ENCODE measurements around the gene POLE4. TPM values are rescaled to one million over a fixed set of nuclear protein-coding genes. Genes with fewer than 3 reads are reported as not detected.
A peak's percentile ranks its signal among the peaks of the same experiment; 100 is the strongest.

POLE4 gene
- total and polyA plus RNA-seq, 9 of the 15 experiments (the other 6 are each of a cell fraction or from before 2014, with no cell fraction given): 25.7 to 73.7 (median 57.3) TPM

DNA sequence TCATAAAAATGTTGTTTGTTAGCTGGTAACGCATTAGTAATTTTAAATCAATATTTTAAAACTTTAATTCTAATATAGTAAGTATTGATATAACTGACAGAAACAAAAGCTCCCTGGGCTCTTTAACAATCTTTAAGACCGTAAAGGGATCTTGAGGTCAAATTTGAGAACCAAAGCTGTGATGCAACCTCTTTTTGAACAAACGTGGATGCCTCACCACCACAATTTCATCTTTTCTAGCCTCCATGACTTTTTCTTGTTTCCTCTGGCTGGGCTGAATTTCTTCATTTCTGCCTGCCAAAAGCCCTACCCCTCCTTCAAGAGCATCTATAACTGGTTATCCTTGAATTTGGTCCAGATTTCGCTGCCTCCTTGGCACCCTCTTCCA lies 563 bp upstream of the POLE4 start (continued):
- TF ChIP-seq, protein P1, sequence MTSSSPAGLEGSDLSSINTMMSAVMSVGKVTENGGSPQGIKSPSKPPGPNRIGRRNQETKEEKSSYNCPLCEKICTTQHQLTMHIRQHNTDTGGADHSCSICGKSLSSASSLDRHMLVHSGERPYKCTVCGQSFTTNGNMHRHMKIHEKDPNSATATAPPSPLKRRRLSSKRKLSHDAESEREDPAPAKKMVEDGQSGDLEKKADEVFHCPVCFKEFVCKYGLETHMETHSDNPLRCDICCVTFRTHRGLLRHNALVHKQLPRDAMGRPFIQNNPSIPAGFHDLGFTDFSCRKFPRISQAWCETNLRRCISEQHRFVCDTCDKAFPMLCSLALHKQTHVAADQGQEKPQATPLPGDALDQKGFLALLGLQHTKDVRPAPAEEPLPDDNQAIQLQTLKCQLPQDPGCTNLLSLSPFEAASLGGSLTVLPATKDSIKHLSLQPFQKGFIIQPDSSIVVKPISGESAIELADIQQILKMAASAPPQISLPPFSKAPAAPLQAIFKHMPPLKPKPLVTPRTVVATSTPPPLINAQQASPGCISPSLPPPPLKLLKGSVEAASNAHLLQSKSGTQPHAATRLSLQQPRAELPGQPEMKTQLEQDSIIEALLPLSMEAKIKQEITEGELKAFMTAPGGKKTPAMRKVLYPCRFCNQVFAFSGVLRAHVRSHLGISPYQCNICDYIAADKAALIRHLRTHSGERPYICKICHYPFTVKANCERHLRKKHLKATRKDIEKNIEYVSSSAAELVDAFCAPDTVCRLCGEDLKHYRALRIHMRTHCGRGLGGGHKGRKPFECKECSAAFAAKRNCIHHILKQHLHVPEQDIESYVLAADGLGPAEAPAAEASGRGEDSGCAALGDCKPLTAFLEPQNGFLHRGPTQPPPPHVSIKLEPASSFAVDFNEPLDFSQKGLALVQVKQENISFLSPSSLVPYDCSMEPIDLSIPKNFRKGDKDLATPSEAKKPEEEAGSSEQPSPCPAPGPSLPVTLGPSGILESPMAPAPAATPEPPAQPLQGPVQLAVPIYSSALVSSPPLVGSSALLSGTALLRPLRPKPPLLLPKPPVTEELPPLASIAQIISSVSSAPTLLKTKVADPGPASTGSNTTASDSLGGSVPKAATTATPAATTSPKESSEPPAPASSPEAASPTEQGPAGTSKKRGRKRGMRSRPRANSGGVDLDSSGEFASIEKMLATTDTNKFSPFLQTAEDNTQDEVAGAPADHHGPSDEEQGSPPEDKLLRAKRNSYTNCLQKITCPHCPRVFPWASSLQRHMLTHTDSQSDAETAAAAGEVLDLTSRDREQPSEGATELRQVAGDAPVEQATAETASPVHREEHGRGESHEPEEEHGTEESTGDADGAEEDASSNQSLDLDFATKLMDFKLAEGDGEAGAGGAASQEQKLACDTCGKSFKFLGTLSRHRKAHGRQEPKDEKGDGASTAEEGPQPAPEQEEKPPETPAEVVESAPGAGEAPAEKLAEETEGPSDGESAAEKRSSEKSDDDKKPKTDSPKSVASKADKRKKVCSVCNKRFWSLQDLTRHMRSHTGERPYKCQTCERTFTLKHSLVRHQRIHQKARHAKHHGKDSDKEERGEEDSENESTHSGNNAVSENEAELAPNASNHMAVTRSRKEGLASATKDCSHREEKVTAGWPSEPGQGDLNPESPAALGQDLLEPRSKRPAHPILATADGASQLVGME (CRISPR knock-in tag; IDR thresholded peaks at IDR 0.05): 0 out of 2 replicates have a peak, but pooled peaks have one; percentile 20
- TF ChIP-seq, protein P2, sequence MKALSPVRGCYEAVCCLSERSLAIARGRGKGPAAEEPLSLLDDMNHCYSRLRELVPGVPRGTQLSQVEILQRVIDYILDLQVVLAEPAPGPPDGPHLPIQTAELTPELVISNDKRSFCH (CRISPR knock-in tag; IDR thresholded peaks at IDR 0.05): no peak
- TF ChIP-seq, protein P2 (tag; IDR thresholded peaks at IDR 0.05): no peak
- TF ChIP-seq ZNF507 (tag; conservative IDR thresholded peaks at IDR 0.05) (no peak), RBM39 (optimal IDR thresholded peaks at IDR 0.05; ENCODE audit: low read depth, low read length) (peak; percentile 13), TFAM (CRISPR knock-in tag; conservative IDR thresholded peaks at IDR 0.05) (no peak), RAD51 (IDR thresholded peaks at IDR 0.05; ENCODE audit: borderline replicate concordance, low read depth) (no peak), SIN3B (IDR thresholded peaks at IDR 0.05; ENCODE audit: low read depth) (no peak), GTF2E2 (tag; IDR thresholded peaks at IDR 0.05) (peak; percentile 71; the same call in 1 of the 2 replicates), SREBF2 (CRISPR knock-in tag; IDR thresholded peaks at IDR 0.05) (no peak)
- TF ChIP-seq, protein P3, sequence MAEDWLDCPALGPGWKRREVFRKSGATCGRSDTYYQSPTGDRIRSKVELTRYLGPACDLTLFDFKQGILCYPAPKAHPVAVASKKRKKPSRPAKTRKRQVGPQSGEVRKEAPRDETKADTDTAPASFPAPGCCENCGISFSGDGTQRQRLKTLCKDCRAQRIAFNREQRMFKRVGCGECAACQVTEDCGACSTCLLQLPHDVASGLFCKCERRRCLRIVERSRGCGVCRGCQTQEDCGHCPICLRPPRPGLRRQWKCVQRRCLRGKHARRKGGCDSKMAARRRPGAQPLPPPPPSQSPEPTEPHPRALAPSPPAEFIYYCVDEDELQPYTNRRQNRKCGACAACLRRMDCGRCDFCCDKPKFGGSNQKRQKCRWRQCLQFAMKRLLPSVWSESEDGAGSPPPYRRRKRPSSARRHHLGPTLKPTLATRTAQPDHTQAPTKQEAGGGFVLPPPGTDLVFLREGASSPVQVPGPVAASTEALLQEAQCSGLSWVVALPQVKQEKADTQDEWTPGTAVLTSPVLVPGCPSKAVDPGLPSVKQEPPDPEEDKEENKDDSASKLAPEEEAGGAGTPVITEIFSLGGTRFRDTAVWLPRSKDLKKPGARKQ (CRISPR knock-in tag; IDR thresholded peaks at IDR 0.05): 0 out of 2 replicates have a peak, but pooled peaks have one; percentile 40

All from K562 (cell line).